Measurements from ENCODE around the gene TXK.

TXK gene

DNA sequence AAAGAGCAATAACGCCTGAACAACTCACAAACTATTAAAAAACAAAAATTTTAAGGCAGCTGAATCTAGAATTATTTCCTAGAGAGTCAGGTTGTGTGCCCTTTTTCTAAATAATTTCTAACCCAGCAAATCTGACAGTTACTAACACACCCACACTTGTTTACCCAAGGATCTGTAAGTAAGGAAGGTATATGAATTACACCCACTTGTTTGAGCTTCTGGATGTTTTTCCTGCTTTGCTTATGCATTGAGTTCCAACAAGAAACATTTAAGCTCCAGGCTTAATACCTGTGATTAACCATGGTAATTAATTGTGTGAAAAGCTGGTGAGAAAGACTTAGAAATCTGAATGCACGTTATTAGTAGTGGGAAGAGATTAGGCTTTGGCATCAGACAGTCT, 115.9 kb downstream of the TXK start:
- no peak for DNase-seq (ENCODE audit: low read depth)

DNA sequence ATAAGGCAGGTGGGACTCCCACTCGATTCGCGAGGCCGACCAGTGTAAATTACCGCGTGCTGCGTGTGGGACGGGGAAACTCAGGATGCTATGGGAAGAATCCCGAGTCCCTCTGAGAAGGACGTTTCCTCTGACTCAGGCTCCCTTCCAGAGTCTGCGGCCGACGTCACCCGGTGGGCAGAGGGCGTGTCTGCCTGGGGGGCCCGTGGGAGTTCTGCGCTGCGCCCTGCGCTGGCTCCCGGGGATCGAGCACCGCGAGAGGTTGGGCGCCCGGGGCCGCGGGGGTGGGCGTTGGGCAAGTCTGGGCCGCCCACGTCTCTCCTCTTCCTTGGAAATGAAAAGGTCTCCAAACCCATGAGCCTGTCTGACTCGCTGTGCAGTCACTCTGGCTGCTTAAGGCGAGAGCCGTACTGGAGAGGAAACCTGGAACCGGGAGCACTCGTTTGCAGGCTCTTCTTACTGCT, 116.9 kb downstream of the TXK start:
- peak; percentile 47 for DNase-seq (ENCODE audit: low read depth)
